HG03045 (cell line): ENCODE results near the gene CROT.
A peak's percentile ranks its signal among the peaks of the same experiment; 100 is the strongest.

ENCODE experiments used
- ATAC-seq: cut with Tn5 transposase; IDR thresholded peaks from one replicate; pipeline ENCODE4 v1.9.1; 2021; ENCODE audit warnings: mild to moderate bottlenecking, moderate library complexity; ENCODE audit not compliant: unreplicated experiment

Gene CROT

GRCh38 chr7:87413951-87414793 lies 68.7 kb downstream of the CROT start:
- ATAC-seq = no peak

GRCh38 chr7:87414794-87415188 lies 69.3 kb downstream of the CROT start:
- no peak for ATAC-seq

GRCh38 chr7:87416682-87417587 lies 71.5 kb downstream of the CROT start:
- no peak for ATAC-seq

GRCh38 chr7:87420173-87420572 lies 74.7 kb downstream of the CROT start:
- ATAC-seq = no peak

- ATAC-seq = no peak
These were observed 78.6 kb downstream of the CROT start for GRCh38 chr7:87424075-87424474.

- peak; percentile 77 for ATAC-seq
These were observed 80.7 kb downstream of the CROT start for GRCh38 chr7:87426160-87426559.

GRCh38 chr7:87427288-87427687 lies 81.8 kb downstream of the CROT start:
- ATAC-seq = no peak

- no peak for ATAC-seq
These were observed 87.1 kb downstream of the CROT start for GRCh38 chr7:87432536-87432935.

GRCh38 chr7:87435546-87435945 lies 90.1 kb downstream of the CROT start:
- ATAC-seq = no peak

GRCh38 chr7:87445897-87446296 lies 100.4 kb downstream of the CROT start:
- peak; percentile 80 for ATAC-seq

GRCh38 chr7:87447116-87447635 lies 101.7 kb downstream of the CROT start:
- ATAC-seq = no peak

GRCh38 chr7:87448388-87448787 lies 102.9 kb downstream of the CROT start:
- ATAC-seq = no peak
